Measurements from ENCODE around the gene WHRN. TPM values are rescaled to one million over a fixed set of nuclear protein-coding genes. Genes with fewer than 3 reads are reported as not detected.

The WHRN gene
- total and polyA plus RNA-seq, 2 of the 13 experiments (the other 11 are each of a cell fraction or from before 2014, with no cell fraction given): 2.3 to 5.3 TPM

DNA sequence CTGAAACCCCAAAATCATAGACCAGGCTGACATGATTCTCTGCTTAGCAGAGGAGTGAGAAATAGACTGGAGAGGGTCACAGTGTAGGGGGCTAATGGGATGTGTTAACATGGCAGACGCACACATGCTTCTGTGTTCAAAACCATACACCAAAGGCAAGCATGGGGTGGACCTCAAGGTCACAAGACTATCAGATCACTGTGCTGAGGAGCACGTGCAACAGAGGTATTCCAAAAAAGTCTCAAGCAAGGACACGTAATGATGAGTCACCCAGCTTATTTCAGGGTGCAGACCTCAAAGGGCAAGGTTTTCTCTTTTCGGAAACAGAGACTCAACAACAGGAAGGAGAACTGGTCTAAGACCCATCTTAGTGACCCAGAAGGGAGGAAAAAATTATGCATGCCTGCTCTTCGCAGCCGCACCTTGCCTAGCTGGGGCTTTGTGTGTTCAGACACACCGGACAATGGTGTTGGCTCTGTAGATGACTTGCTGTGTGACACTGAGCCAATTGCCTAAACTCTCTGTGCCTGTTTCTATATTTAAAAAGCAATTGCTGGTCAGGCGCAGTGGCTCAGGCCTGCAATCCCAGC lies 20.3 kb downstream of the WHRN start:
- H2AFZ ChIP-seq (ENCODE audit: low read length): no peak overlapping the region

DNA sequence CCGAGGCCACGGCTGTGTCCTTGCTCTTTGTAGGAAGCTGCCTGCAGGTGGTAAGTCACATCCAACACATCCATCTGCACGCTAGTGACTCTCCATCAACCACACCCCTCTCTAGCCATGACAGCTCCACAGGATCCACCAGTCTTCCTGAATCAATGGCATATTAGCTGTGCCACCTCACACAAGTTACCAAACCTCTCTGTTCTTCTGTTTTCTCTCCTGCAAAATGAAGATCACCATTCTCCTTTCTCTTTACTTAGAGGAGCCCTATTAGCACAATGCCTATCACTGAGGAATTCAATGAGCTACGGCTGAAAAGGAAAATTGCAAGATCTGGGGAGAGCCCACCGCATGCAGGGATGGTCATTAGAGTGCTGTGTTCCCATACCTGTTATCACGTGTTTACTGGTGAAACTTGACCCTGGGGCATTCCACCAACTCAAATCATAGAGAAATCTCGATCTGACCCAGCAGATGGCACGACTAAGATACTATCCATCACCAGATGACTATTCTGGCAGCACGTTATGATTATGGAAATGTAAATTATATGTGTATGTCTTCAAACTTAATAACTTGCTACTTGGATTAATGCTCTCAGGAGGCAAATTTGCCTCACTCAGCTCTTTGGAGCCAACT lies 20.9 kb downstream of the WHRN start:
- no TSS peak for BruUV-seq (replicated peaks)
- TF ChIP-seq SP4 (CRISPR knock-in tag; IDR thresholded peaks at IDR 0.05) (no peak), ZMYM3 (CRISPR knock-in tag; IDR thresholded peaks at IDR 0.05) (0 out of 2 replicates have a peak, but pooled peaks have one; percentile 20), ZNF629 (CRISPR knock-in tag; conservative IDR thresholded peaks at IDR 0.05) (no peak), ZNF766 (CRISPR knock-in tag; IDR thresholded peaks at IDR 0.05; ENCODE audit: borderline replicate concordance) (no peak), ZNF768 (CRISPR knock-in tag; IDR thresholded peaks at IDR 0.05) (peak; percentile 61), MAFK (conservative IDR thresholded peaks at IDR 0.05 in 1 of 2, IDR thresholded peaks at IDR 0.05 in 1 of 2; ENCODE audit: low read length in 2 of 2) (0 out of 4 replicates have a peak, but pooled peaks of 1 of the 2 experiments have one; percentile 22), ELF4 (CRISPR knock-in tag; IDR thresholded peaks at IDR 0.05; ENCODE audit: borderline replicate concordance) (no peak)
- Histone ChIP-seq H3K4me3 (replicated peaks in 1 of 3; ENCODE audit: insufficient read depth in 1 of 3, low read depth in 2 of 3, low read length in 3 of 3) (no peak overlapping the region), H3K27me3 (ENCODE audit: control insufficient read depth in 1 of 2, insufficient read depth in 2 of 2, low read length in 2 of 2) (no peaks in the 10 kb centered on the region), H3K79me2 (ENCODE audit: insufficient read depth, low read length) (no peaks in the 10 kb centered on the region), H3K4me2 (ENCODE audit: low read depth, low read length) (no peak overlapping the region), H2AFZ (ENCODE audit: low read length) (no peak overlapping the region), H3K4me1 (ENCODE audit: insufficient read depth, low read length) (no peaks in the 10 kb centered on the region), H3K9ac (ENCODE audit: insufficient read depth, low read depth, low read length) (no peak overlapping the region), H3K9me3 (ENCODE audit: low read length) (no peaks in the 10 kb centered on the region), H4K20me1 (ENCODE audit: insufficient read depth, low read length) (peaks cover 4% of the 10 kb centered on the region; the same call in 1 of the 2 replicates), H3K36me3 (replicated peaks in 1 of 2; ENCODE audit: control insufficient read depth in 1 of 2, insufficient read depth in 2 of 2, low read length in 2 of 2) (no peaks in the 10 kb centered on the region), H3K27ac (ENCODE audit: extremely low read length, insufficient read depth, low read length) (no peak overlapping the region)
- intact Hi-C loops (cut with micrococcal nuclease; ENCODE audit: unreplicated experiment): no loop called here
- ChIA-PET CTCF (ENCODE audit: low intra/inter-chr PET ratio, low total read pairs) (no interaction called here), POLR2A (no interaction called here)
- WGBS (ENCODE audit: low lambda C conversion rate): 73% methylated on average over 7 of the region's 9 CpGs
- no peak for FAIRE-seq
- in situ Hi-C loops (cut with HindIII; ENCODE audit: extremely low pct_ligation_motif_present, low pct_unique_long_range_greater_than_20kb): no loop called here
- no peak for ATAC-seq
- DNase-seq (ENCODE audit: low spot score): no peak

More for the DNA sequence above, 20.3 kb downstream of the WHRN start:
- DNase-seq (ENCODE audit: low spot score) (no peak), ATAC-seq (no peak), FAIRE-seq (no peak)
- ChIA-PET POLR2A (no interaction called here), CTCF (ENCODE audit: low intra/inter-chr PET ratio, low total read pairs) (no interaction called here)
- Histone ChIP-seq H4K20me1 (ENCODE audit: insufficient read depth, low read length) (peaks cover 4% of the 10 kb centered on the region; the same call in 1 of the 2 replicates), H3K79me2 (ENCODE audit: insufficient read depth, low read length) (no peaks in the 10 kb centered on the region), H3K9ac (ENCODE audit: insufficient read depth, low read depth, low read length) (no peak overlapping the region), H3K27ac (ENCODE audit: extremely low read length, insufficient read depth, low read length) (no peak overlapping the region), H3K9me3 (ENCODE audit: low read length) (no peaks in the 10 kb centered on the region), H3K4me2 (ENCODE audit: low read depth, low read length) (no peak overlapping the region), H3K27me3 (ENCODE audit: control insufficient read depth in 1 of 2, insufficient read depth in 2 of 2, low read length in 2 of 2) (no peaks in the 10 kb centered on the region), H3K36me3 (replicated peaks in 1 of 2; ENCODE audit: control insufficient read depth in 1 of 2, insufficient read depth in 2 of 2, low read length in 2 of 2) (no peaks in the 10 kb centered on the region), H3K4me3 (replicated peaks in 1 of 3; ENCODE audit: insufficient read depth in 1 of 3, low read depth in 2 of 3, low read length in 3 of 3) (no peak overlapping the region), H3K4me1 (ENCODE audit: insufficient read depth, low read length) (no peaks in the 10 kb centered on the region)
- intact Hi-C loops (cut with micrococcal nuclease; ENCODE audit: unreplicated experiment): loop anchor here (5.0 kb wide), 2 partner anchors 102 to 127 kb away; partner anchors contain the start of genes ATP6V1G1 and TMEM268
- 87% methylated on average over 8 of the region's 8 CpGs for WGBS (ENCODE audit: low lambda C conversion rate)
- BruUV-seq (replicated peaks): no TSS peak
- in situ Hi-C loops (cut with HindIII; ENCODE audit: extremely low pct_ligation_motif_present, low pct_unique_long_range_greater_than_20kb): loop anchor here (5.0 kb wide), 1 partner anchor 167 kb away; no protein-coding TSS in a partner anchor
- TF ChIP-seq ZNF768 (CRISPR knock-in tag; IDR thresholded peaks at IDR 0.05): peak; percentile 95
- TF ChIP-seq CREM (IDR thresholded peaks at IDR 0.05): no peak
- no peak for TF ChIP-seq CREM (CRISPR knock-in tag; IDR thresholded peaks at IDR 0.05)
- no peak for TF ChIP-seq SMYD3 (CRISPR knock-in tag; IDR thresholded peaks at IDR 0.05)
- no peak for TF ChIP-seq SMARCC2 (IDR thresholded peaks at IDR 0.05)

Data from HepG2 (cell line).